Upper lobe of left lung (tissue), 4 donors: ENCODE results near the gene RBM34.

ENCODE experiments used
- CTCF ChIP-seq, 6 experiments: fragments of 450-650 bp in 4 of 6; fragments of 200-600 bp in 2 of 6; sonication (generic) in 2 of 6; IDR thresholded peaks; one replicate each; pipeline ENCODE4 v1.5.1; 2016 to 2019; ENCODE audit warnings: antibody characterized with exemption in 6 of 6
- EP300 ChIP-seq, 4 donors: sonication (generic); formaldehyde crosslinking; IDR thresholded peaks; one replicate each; pipeline ENCODE4 v1.5.1; 2017; ENCODE audit warnings: antibody characterized with exemption in 4 of 4, control low read depth in 2 of 4
- POLR2AphosphoS5 ChIP-seq, 2 donors: sonication (generic); formaldehyde crosslinking; IDR thresholded peaks; one replicate each; pipeline ENCODE4 v1.5.1; 2017; ENCODE audit warnings: antibody characterized with exemption in 2 of 2

GRCh38 chr1:235102259-235102582 is 58.8 kb downstream of the RBM34 start:
- no peak for TF ChIP-seq CTCF (IDR thresholded peaks at IDR 0.05)
- TF ChIP-seq POLR2AphosphoS5 (IDR thresholded peaks at IDR 0.05) = no peak
- no peak for TF ChIP-seq EP300 (IDR thresholded peaks at IDR 0.05)
